NCI-H187 treated with DMSO at 0.1 percent for 48 hours (cell line): ENCODE measurements around the gene PRSS38.

ENCODE experiments used
- DNase-seq: peaks from one replicate; lab custom pipeline; 2025; lab: John Stamatoyannopoulos, UW

The PRSS38 gene

DNA sequence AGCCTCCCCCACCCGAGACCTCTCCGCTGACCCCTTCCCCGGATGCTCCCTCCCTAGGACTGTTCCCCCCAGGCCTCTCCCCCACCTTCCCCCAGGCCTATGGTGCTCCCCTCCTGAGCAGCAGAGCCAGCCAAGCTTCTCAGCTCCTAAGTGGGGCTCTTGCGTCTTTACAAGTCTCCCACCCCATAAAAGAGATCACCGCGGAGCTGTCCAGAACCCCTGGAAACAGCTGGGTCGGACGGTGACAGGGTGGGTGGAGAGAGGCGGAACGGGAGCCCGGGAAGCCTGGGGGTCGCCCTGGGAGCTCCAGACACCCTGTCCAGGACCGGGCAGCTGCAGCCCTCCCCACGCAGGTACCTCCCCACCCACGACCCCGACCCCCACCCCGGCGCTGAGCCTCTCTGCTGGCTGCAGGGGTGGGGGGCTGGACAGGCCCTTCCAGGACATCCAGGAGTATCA is 71.1 kb downstream of the PRSS38 start:
- no peak for DNase-seq

DNA sequence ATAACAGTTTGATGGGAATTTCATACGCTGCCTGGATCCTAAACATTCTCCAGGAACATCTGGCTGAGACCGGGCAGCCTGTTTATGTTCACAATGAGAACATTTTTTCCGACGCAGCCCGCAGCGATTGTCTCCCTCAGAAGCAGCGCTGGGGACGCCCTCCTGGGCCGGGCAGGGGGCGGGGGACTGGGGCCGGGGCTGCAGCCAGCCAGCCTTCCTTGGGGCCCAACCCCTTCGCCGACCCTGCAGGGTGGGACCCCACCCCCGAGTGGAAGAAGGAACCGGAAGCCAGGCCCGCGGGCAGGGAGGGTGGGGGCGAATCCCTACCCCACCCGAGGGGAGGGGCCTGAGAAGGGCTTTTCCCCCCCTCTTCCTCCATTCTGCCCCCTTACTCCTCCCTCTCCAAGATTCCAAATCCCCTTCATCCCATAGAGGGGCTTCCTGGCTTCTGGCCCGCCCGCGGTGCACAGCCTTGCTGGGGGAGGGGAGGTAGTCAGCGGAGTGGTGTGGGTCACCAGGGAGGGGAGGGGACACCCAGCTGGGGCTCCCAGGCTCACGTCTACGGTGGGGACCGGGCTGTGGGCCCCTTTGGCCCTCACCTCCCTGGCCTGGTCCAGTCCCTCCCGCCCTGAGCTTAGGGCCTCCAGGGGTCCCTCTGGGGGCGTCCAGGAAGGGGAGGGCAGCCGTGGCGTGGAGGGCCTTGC is 71.7 kb downstream of the PRSS38 start:
- no peak for DNase-seq

DNA sequence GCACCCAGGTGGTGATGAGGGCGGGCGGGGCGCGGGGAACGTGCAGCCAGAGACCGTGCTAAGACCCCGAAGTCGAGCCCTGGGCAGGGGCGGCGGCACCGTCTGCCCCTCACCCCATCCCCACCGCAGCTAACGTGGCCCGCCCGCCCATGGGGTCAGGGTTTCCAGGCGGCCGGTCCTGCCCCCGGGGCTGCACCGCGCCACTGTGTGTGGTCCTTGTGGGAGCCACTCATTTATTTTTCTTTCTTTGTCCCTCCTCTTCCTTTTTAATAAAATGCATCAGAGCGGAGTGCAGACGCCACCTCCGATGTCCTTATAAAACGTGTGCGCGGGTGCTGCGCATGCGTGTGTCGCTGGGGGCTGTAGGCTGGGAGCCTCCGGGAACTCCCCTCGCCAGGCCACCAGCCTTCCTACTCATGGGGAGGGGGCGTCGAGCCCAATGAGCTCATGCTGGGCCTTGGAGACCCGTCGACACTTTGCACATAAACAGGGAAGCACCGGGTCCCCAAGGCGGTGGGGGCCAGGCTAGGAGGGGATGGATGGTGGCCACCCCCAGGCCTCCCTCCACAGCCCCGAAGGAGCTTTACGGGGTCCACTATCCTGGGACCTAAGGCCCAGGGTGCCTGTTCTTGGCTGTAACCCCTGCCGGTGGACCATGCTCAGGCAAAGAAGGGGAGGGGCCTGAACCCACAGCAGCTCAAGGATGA is 72.4 kb downstream of the PRSS38 start:
- DNase-seq = no peak

DNA sequence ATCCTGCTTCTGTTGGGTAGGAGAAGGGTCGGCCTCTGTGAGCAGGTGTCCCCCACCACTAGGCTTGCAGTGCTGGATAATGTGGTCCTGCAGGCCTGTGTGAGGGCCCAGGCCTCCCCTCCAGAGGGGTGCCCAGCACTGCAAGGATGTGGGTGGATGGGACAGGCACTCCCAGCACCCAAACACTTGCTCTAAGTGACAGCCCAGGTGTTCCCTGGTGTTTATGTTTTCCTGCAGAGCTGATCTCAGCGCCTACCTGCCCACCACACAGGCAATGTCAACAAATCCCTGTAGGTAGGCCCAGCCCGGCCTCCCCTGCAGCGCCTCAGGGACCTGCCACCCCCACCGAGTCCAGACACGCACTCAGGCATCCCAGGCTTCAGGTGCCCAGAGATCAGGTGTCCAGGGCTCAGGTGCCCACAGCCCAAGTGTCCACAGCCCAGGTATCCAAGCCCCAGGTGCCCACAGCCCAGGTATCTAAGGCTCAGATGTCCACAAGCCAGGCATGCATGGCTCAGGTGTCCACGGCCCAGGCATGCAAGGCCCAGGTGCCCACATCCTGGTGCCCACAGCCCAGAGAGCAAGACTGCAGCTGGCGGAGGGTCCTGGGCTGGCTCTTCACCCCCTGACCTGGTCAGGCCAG is 73.0 kb downstream of the PRSS38 start:
- DNase-seq = no peak

DNA sequence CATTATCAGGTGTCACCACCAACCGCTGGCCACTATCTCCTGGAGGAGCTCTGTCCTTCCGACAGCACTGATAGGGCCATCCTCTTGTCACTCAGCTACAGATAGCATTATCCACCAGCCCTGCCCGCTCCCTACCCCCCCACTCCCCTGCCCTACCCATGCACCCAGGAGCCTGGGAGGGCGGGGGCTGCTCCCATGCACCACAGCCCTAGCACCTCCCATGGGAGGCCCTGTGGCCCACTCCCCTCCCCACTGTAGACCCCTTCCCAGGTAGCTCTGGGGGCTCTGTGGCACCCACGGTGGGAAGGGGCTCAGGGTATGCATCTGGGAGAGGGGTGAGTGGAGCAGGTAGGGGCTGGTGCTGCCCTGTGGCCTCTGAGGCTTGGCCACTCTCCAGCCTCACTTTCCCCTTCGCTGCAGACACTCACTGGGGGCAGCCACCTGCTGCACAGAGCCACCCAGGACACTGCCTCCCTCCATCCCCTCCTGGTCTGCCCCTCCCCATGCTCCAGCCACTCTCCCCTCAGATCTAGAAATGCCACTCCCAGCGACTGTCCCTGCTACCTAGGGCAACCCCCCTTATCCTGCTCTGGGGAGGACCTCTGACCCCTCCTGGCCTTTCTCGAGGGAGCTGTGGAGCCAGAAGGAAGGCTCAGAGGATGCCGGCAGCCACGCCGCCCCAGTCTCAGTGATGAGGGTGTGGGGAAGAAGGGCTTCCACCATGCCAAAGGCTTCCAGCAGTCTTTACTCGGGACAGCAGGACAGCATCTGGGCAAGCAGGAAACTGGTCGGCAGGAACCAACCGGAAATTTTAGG is 73.8 kb downstream of the PRSS38 start:
- no peak for DNase-seq

DNA sequence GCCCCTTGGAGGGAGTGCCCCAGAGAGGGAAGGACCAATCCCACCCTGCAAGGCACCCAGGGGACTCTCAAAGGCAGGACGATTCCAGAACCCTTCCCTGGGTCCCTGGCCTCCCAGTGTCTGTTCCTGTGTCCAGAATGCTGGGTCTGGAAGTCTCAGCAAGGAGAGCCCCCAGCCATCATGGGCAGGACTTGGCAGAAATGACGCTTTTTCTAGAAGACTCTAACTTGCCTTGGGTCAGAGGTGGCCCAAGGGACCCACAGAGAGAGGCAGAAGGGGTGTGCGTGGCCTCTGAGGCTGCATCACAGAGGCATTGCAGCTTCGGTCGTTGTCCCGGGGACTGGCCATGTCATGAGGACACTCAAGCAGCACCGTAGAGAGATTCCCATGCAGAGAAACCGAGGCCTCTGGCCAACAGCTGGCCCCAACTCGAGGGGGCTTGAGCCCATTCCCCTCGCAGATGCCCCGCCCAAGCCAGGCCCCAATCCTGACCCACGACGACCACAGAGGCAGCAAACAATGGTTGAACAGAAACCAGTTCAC is 74.5 kb downstream of the PRSS38 start:
- no peak for DNase-seq

DNA sequence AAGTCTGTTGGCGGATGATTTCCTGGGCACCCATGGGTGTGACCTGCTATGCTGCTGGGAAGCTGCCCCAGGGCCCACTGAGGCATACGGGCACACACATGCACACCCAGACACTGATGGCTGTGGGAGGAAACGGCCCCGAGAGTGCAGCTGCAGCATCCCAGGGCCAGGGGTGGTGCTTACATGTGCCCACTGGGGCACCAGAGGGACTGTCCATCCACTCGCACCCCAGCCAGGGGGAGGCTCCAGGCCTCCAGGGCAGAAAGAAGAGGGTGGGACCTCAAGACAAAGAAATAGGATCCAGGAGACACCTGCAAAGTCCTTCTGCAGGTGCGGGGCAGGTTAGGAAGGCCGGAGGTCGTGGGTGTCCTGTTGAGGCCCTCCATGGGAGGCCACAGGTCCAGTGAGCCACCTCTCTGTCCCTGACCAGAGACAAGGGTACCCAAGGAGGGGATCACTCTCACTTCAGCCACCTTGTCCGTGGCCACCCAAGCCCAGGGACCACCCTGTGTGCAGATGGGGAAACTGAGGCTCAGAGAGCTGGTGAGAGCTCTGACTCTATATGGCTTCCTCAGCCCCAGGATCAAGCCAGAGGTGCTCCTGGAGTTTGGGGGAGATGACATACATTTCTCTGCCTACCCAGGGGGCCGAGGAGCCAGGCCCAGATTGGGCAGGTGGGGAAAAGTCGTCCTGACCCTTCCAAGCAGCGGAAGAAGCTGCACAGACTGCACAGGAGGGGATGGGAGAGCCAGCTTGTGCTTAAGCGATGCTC is 75.2 kb downstream of the PRSS38 start:
- no peak for DNase-seq

DNA sequence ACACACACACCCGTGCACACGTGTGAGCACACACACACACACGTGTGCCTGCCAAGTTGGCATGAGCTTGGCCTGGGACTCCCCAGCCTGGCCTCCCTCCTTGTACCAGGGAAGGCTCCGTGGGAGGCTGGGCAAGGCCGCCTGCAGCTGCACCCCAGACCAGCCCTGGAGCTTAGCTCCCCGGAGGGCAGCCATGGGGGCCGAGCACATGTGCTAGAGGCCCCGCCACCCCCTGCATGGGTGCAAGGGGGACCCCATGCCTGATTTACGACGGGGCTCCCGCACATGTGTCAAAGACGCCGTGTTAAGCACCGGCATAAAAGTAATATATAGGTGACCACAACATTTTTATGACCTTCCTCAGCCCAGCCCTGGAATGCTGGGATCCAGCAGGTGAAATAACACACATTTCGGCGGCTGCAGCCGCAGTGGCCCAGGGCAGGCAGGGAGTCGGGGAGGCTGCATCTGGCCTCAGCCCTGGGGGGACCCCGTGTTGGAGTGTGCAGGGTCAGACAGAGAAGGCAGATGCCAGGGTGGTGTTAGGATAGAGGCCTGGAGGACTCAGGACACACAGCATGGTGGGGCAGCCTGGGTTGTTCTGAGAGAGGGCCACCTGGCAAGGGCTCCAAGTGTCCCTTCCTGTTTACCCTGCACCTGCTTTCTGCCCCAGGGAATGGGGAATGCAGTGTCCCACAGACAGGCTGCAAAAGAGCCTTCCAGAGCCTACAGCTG is 75.9 kb downstream of the PRSS38 start:
- DNase-seq = no peak

DNA sequence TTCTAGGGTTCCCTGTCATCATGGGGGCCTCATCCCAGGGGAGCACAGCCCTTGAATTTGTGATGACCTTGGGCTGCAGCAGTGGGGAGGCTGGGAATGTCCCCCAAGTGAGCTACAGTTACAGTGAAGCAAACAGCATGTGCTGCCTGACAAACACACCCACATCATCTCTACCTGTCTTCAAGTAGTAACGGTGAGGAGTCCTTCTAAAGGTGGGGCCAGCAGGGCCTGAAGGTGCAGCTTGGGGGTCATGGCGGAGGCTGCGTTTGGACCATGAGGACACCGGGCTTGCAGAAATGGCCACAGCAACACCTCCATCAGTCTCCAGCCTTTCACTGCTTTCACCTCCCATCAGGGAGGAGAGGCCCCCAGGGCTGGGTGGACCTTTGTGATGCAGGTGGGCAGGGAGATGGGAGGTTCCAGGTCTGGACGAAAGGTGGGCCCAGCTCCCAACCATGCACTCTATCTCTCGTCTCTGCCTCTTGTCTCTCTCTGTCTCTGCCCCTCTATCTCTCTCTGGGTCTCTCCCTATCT is 76.5 kb downstream of the PRSS38 start:
- DNase-seq = no peak

DNA sequence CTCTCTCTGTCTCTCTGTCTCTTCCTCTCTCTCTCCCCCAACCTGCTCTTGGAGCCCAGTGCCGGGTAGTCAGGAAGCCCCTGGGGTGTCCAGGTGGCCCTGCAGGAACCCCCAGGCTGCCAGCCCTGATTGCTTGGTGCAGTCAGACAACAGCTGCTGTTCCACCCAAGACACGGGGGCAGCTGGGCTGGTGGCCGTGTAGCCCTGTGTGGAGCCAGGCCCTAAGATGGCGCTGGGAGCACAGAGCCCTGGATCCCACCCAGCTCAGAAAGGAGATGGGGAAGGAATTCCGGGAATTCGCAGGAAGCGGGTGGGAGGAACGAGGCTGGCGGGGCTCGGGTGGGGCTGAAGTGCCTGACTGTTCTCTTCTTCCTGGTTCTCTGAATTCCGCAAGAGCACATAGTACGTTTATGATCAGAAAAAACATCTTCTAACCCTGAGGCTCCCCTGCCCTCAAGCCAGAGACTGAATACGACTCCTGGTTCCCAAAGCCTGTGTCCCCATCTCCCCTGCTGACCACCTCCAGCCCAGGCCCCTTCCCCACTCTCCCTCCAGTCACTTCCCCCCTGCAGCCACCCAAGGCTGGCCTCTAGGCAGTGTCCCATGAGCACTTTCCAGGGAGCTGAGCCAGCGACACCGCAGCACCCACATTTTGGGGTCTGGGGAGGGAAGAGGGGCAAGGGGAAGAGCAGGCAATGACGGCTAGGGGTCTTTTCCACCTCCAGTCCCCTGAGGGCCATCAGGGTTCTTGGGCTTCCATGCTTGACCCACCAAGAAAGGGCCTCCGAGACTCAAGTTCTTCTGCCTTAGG is 77.2 kb downstream of the PRSS38 start:
- no peak for DNase-seq

DNA sequence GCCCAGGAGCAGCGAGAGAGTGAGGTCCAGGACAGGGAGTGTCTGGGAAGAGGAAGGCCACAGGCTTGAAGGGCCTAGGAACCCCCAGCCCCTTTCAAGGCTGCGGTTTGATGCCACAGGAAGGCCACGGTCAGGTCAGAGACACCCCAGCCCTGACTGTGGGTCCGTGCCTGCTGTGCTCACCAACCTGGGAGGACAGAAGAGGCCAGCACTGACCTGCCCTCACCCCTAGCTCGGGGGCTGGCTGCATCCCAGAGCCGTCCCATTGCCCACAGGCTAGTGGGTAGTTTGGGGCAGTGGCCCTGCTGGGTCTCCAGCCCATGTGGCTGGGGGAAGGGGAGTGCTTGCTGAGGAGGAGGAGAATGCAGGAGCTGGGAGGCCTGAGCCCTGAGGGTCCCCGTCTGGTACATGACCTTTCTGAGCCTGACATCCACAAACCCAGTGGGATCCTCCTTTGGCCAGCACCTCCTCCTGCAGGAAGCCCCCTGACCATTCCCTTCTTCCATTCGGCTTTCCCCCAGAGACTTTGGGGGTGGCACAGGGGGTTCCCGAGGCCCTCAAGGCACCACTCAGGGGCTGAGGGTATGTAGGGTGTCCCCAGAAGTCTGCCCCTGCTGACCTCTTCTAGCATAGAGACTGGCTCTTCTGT is 77.9 kb downstream of the PRSS38 start:
- DNase-seq = no peak

DNA sequence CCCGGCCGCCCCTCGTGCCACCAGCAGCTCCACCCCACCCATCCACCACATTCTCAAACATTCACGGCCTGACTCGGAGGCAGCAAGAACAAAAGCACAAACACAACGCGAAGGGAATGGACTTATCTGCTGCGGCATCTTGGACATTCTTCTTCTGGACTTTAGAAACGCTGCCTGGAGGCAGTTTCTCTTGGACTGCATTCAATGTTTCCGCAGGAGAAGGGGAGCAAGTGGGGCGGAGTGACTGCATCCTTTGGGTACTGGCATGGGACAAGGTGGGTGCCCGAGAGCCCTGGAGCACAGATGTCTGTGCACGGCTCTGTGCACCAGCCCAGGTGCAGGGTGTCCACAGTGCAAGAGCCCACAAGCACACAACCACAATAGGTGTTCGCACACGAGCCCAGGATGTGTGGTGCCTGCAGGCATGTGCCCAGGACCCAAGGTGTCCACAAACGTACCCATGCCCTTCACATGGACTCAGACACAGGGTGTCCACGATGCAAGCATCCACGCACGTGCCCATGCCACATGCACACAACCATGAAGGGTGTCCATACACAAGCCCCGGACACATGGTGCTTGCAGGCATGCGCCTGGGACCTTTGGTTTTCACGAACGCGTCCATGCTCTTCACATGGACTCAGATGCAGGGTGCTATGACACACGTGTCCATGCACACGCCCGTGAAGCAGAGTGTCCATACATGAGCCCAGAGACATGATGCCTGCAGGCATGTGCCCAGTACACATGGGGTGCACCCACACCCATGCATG is 78.7 kb downstream of the PRSS38 start:
- no peak for DNase-seq

DNA sequence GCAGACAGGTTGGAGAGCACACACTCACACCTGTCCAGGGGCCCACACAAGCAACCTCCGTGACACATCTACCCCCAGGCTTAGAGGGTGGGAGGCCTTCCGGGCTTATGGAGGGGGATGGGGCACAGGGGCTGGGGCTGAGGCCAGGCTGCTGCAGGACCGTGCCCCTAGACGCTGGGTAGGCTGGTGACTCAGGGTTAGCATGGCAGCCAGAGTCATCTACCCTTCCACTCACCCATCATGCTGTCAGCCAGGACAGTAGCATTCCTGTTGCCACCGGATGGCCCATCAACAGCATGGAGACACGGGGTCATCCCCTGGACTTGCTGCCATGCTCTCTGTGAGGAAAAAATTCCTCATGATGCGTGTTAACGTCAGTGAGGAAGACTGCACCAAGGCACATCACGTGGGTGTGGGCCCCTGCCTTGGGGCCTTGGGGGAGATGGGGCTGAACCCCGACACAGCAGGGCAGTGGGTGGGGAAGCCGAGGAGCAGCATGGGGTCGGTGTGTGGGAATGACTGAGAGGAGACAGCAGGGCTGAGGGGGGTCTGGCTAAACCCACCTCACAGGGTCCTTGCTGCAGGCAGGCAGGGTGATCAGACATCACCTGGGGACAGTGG is 79.5 kb downstream of the PRSS38 start:
- DNase-seq = no peak
